ENCODE data around the gene STRA8. TPM values are rescaled to one million over a fixed set of nuclear protein-coding genes. Genes with fewer than 3 reads are reported as not detected.

Gene STRA8, protein sequence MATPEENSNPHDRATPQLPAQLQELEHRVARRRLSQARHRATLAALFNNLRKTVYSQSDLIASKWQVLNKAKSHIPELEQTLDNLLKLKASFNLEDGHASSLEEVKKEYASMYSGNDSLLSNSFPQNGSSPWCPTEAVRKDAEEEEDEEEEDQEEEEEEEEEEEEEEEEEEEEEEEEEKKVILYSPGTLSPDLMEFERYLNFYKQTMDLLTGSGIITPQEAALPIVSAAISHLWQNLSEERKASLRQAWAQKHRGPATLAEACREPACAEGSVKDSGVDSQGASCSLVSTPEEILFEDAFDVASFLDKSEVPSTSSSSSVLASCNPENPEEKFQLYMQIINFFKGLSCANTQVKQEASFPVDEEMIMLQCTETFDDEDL
- total RNA-seq, result not detected in 2 replicates

DNA sequence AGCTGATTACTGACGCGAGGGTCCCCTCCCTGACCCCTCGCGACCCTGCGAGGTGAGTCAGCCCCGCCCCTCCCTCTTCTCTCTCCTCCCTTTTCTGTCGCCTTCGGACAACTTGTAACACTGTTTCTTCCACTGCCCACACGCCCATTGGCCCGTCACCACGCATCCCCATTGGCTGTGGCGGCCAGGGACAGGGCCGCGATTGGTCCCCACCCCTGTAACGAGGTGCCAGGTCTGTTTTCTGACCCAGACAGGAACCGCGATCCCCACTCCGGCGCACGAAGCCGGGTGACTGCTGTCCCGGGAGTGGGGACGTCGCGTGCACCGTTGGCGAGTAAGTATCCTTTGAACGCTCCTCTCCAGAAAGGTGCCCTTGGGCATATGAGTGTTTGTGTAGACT, at the start of gene STRA8:
TSS of gene STRA8 (plus strand) at position 269 of the 400 bp plus-strand sequence. CDS start 6,687 bp downstream, outside the sequence.

DNA sequence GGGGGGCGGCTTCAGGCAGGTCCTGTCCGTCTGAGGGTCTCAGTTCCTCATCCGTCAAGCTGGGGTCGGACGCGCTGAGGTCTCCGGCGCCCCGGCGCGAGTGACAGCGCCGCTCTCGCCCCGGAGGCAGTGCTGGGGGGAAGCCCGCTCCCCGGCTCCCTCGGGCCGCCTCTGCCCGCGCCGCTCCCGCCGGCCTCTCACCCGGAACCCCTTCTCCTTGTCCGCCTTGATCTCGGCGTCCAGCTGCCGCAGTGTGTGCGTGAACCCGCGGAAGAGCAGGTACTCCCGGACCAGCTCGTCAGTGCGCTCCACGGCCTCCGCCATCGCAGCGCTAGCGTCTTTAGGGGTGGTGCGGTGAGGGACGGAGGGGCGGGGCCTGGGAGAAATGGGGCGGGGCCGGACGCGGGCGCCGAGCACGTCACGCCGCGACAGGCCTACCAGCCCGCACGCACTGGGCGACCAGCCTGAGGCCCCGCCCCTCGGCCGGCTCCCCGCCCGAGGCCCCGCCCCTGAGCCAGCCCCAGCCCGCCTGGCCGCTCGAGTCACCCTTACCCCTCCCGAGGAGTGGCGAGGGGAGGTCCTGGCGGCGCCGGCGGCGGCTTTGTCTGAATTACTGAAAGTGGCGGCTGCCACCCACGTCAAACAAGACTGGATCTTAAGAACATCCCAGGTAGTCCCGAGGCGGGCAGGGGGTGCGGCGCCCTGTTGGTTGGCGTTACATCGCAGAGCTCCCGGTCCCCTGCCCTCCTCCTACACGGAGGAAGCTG, 22.3 kb upstream of the STRA8 start, which contains the start of gene WDR91:
TSS of gene WDR91 (minus strand) at position 348 of the 767 bp plus-strand sequence. CDS start at position 324, 24 bp downstream.

Other genes with a start within 250 kb of the STRA8 start
- 0.52 and 0.64 TPM in 2 replicates for gene AGBL3, start 247.3 kb upstream of the STRA8 start, total RNA-seq
- 0.64 and 2.3 TPM in 2 replicates for gene TMEM140, start 85.8 kb upstream of the STRA8 start, total RNA-seq
- gene CYREN, start 63.1 kb upstream of the STRA8 start, total RNA-seq, result 34.0 and 56.7 TPM in 2 replicates
- 6.7 and 25.2 TPM in 2 replicates for gene WDR91, start 22.3 kb upstream of the STRA8 start, total RNA-seq

All from epithelial cell of alveolus of lung (primary cell).